Fibroblast of villous mesenchyme (primary cell): ENCODE data around the gene CELF2. TPM values are rescaled to one million over a fixed set of nuclear protein-coding genes. Genes with fewer than 3 reads are reported as not detected.

Source experiments
- DNase-seq: peaks from one replicate; pipeline ENCODE4 v3.0.0-alpha.2; 2010; ENCODE audit warnings: low read depth
- H3K4me3 ChIP-seq: 2 replicates; pipeline ENCODE4 v1.5.1; 2011; ENCODE audit warnings: low read depth, mild to moderate bottlenecking, low read length
- CTCF ChIP-seq: IDR thresholded peaks from 2 replicates; pipeline ENCODE4 v1.5.1; 2012; ENCODE audit warnings: low read depth, mild to moderate bottlenecking, low read length; ENCODE audit not compliant: insufficient read depth
- total RNA-seq: library from RNA; depleted of rRNA; stranded (reverse); fragments of >200 nt; gene quantifications from 2 replicates; pipeline ENCODE4 v1.2.3, GENCODE V29; 2012

The CELF2 gene
- total RNA-seq, 1 donor, result 2.2 TPM

GRCh38 chr10:11280187-11280932, 262.7 kb downstream of the CELF2 start:
- DNase-seq, result no peak
- TF ChIP-seq CTCF, result no peak

GRCh38 chr10:11282156-11282555, 264.5 kb downstream of the CELF2 start:
- no peak overlapping the region for H3K4me3 ChIP-seq
- TF ChIP-seq CTCF, result no peak
- DNase-seq, result no peak

More at GRCh38 chr10:11280187-11280932, 262.7 kb downstream of the CELF2 start:
- H3K4me3 ChIP-seq, result no peak overlapping the region

GRCh38 chr10:11282661-11283060, 265.0 kb downstream of the CELF2 start:
- TF ChIP-seq CTCF, result no peak
- DNase-seq, result no peak
- no peak overlapping the region for H3K4me3 ChIP-seq

- TF ChIP-seq CTCF, result no peak
- no peak overlapping the region for H3K4me3 ChIP-seq
- DNase-seq, result no peak
Measured at GRCh38 chr10:11284291-11285085, 266.8 kb downstream of the CELF2 start.

GRCh38 chr10:11285171-11285570, 267.5 kb downstream of the CELF2 start:
- DNase-seq, result no peak
- TF ChIP-seq CTCF, result no peak
- H3K4me3 ChIP-seq, result no peak overlapping the region

- DNase-seq, result no peak
- no peak overlapping the region for H3K4me3 ChIP-seq
- TF ChIP-seq CTCF, result no peak
Measured at GRCh38 chr10:11286261-11286852, 268.7 kb downstream of the CELF2 start.
